GM21576 (cell line): ENCODE measurements around the gene NOTCH2.

ENCODE experiments used
- ATAC-seq: cut with Tn5 transposase; IDR thresholded peaks from one replicate; pipeline ENCODE4 v1.9.1; 2021; ENCODE audit warnings: mild to moderate bottlenecking, moderate library complexity; ENCODE audit not compliant: unreplicated experiment

The NOTCH2 gene

GRCh38 chr1:119911775-119912174 lies 157.7 kb downstream of the NOTCH2 start:
- no peak for ATAC-seq

- no peak for ATAC-seq
Measured at GRCh38 chr1:119910618-119911017, 158.8 kb downstream of the NOTCH2 start.

- no peak for ATAC-seq
Measured at GRCh38 chr1:119909890-119910596, 159.4 kb downstream of the NOTCH2 start.

- ATAC-seq, result no peak
Measured at GRCh38 chr1:119908661-119909060, 160.8 kb downstream of the NOTCH2 start.

GRCh38 chr1:119906927-119907652 lies 162.4 kb downstream of the NOTCH2 start:
- ATAC-seq, result no peak

- ATAC-seq, result no peak
Measured at GRCh38 chr1:119903443-119903835, 166.0 kb downstream of the NOTCH2 start.

- ATAC-seq, result no peak
Measured at GRCh38 chr1:119902775-119903442, 166.6 kb downstream of the NOTCH2 start.

- ATAC-seq, result no peak
Measured at GRCh38 chr1:119898981-119899720, 170.3 kb downstream of the NOTCH2 start.

GRCh38 chr1:119898530-119898929 lies 170.9 kb downstream of the NOTCH2 start:
- ATAC-seq, result no peak

GRCh38 chr1:119896303-119896702 lies 173.2 kb downstream of the NOTCH2 start, which contains the start of gene ADAM30:
Gene ADAM30 (minus strand): TSS chr1:119896515. CDS start chr1:119896336, 179 bp downstream.
- no peak for ATAC-seq

GRCh38 chr1:119895102-119895501 lies 174.4 kb downstream of the NOTCH2 start:
- ATAC-seq, result no peak

- no peak for ATAC-seq
Measured at GRCh38 chr1:119893827-119894700, 175.4 kb downstream of the NOTCH2 start.

- no peak for ATAC-seq
Measured at GRCh38 chr1:119893238-119893791, 176.1 kb downstream of the NOTCH2 start.

- ATAC-seq, result no peak
Measured at GRCh38 chr1:119891386-119891785, 178.1 kb downstream of the NOTCH2 start.

- ATAC-seq, result no peak
Measured at GRCh38 chr1:119888476-119888875, 181.0 kb downstream of the NOTCH2 start.

- ATAC-seq, result no peak
Measured at GRCh38 chr1:119887427-119887826, 182.0 kb downstream of the NOTCH2 start.

- no peak for ATAC-seq
Measured at GRCh38 chr1:119885903-119886783, 183.3 kb downstream of the NOTCH2 start.

GRCh38 chr1:119884711-119885110 lies 184.8 kb downstream of the NOTCH2 start:
- no peak for ATAC-seq

GRCh38 chr1:119883826-119884225 lies 185.6 kb downstream of the NOTCH2 start:
- no peak for ATAC-seq
